Stimulated activated CD4-positive, alpha-beta T cell treated with anti-CD3 and anti-CD28 coated beads, Interleukin-12 subunit alpha, Interleukin-12 subunit beta, amount 100 ng/mL, for 48 hours (primary cell): Measurements from ENCODE around the gene NECTIN1.

Experiments
- DNase-seq, 3 donors: peaks; one replicate each; pipeline ENCODE4 v3.0.0-alpha.2; 2020; ENCODE audit warnings: low read depth in 2 of 3, low spot score in 1 of 3

Gene NECTIN1

GRCh38 chr11:119591836-119592310, 137.1 kb downstream of the NECTIN1 start:
- DNase-seq = no peak

DNA sequence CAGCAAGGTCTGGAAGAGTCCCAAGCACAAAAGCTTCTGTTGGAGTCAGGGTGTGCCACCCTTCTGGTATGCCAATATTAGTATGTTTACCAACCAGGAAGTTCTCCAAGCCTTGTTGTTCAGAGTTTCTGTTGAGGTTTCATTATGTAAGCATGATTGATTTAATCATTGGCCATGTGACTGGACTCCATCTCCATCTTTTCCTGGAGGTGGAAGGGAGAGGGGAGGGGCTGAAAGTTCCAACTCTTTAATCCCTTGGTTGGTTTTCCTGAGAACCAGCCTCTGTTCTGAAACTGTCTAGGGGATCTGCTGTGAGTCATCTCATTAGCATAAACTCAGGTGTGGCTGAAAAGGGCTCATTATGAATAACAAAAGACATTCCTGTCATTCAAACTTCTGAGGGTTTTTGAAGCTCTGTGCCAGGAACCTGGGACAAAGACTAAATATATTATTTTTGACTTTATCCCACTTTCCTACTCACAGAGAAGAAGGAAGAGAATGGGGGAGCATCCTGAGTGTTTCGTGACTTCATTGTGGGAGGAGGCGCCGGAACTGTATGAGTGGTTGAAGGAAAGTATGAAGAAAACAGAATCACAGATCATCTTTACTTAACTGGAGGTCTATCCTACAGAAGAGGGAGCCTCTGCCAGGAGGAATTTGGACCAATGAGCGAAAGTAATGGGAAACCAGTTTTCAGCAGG, 138.2 kb downstream of the NECTIN1 start:
- no peak for DNase-seq

GRCh38 chr11:119589001-119589400, 140.0 kb downstream of the NECTIN1 start:
- no peak for DNase-seq
